Islet of Langerhans (tissue), 1 donor: ENCODE data around the gene EVC2.

Experiments
- FAIRE-seq: peaks from one replicate; lab custom pipeline; 2011; peaks lifted over from hg19 to GRCh38; lab: Jason Lieb, UNC

Gene EVC2

GRCh38 chr4:5683566-5683965, 24.8 kb downstream of the EVC2 start:
- no peak for FAIRE-seq

GRCh38 chr4:5678977-5679376, 29.4 kb downstream of the EVC2 start:
- no peak for FAIRE-seq

- FAIRE-seq, result no peak
These were observed 31.6 kb downstream of the EVC2 start for GRCh38 chr4:5676763-5677162.

GRCh38 chr4:5666741-5667140, 41.6 kb downstream of the EVC2 start:
- no peak for FAIRE-seq

GRCh38 chr4:5664778-5665177, 43.6 kb downstream of the EVC2 start:
- FAIRE-seq, result no peak

- no peak for FAIRE-seq
These were observed 45.8 kb downstream of the EVC2 start for GRCh38 chr4:5662555-5662954.

- FAIRE-seq, result no peak
These were observed 47.1 kb downstream of the EVC2 start for GRCh38 chr4:5661237-5661636.

GRCh38 chr4:5660185-5660584, 48.2 kb downstream of the EVC2 start:
- FAIRE-seq, result no peak

- no peak for FAIRE-seq
These were observed 49.4 kb downstream of the EVC2 start for GRCh38 chr4:5658974-5659373.

- no peak for FAIRE-seq
These were observed 51.9 kb downstream of the EVC2 start for GRCh38 chr4:5656415-5656814.

GRCh38 chr4:5654791-5655190, 53.6 kb downstream of the EVC2 start:
- FAIRE-seq, result no peak

GRCh38 chr4:5651089-5651488, 57.3 kb downstream of the EVC2 start:
- FAIRE-seq, result no peak

GRCh38 chr4:5650040-5650439, 58.3 kb downstream of the EVC2 start:
- no peak for FAIRE-seq

GRCh38 chr4:5647351-5647750, 61.0 kb downstream of the EVC2 start:
- no peak for FAIRE-seq

- no peak for FAIRE-seq
These were observed 68.3 kb downstream of the EVC2 start for GRCh38 chr4:5640096-5640495.

GRCh38 chr4:5639556-5639955, 68.8 kb downstream of the EVC2 start:
- FAIRE-seq, result no peak

- no peak for FAIRE-seq
These were observed 69.4 kb downstream of the EVC2 start for GRCh38 chr4:5638976-5639375.

GRCh38 chr4:5638316-5638715, 70.0 kb downstream of the EVC2 start:
- FAIRE-seq, result no peak

- no peak for FAIRE-seq
These were observed 71.3 kb downstream of the EVC2 start for GRCh38 chr4:5636766-5637670.

GRCh38 chr4:5635826-5636195, 72.5 kb downstream of the EVC2 start:
- FAIRE-seq, result no peak

- FAIRE-seq, result no peak
These were observed 75.8 kb downstream of the EVC2 start for GRCh38 chr4:5632571-5632970.

- FAIRE-seq, result no peak
These were observed 76.3 kb downstream of the EVC2 start for GRCh38 chr4:5632066-5632440.

- FAIRE-seq, result no peak
These were observed 76.8 kb downstream of the EVC2 start for GRCh38 chr4:5631352-5632065.

- FAIRE-seq, result no peak
These were observed 77.6 kb downstream of the EVC2 start for GRCh38 chr4:5630762-5631161.
